Fibroblast of lung (primary cell): Measurements from ENCODE around the gene ARHGAP18.

Experiments used
- CTCF ChIP-seq, 2 donors: IDR thresholded peaks in 1 of 2; conservative IDR thresholded peaks in 1 of 2; 1 replicate in 1 of 2; 2 replicates in 1 of 2; pipeline ENCODE4 v1.5.1; 2011 to 2012; ENCODE audit warnings: low read length in 2 of 2, control low read depth in 1 of 2, inconsistent platforms in 1 of 2, low read depth in 1 of 2, mild to moderate bottlenecking in 1 of 2
- EZH2 ChIP-seq: IDR thresholded peaks from 2 replicates; pipeline ENCODE4 v1.5.1; 2012; ENCODE audit warnings: low read length, control low read depth, mild to moderate bottlenecking; ENCODE audit errors: missing control alignments

DNA sequence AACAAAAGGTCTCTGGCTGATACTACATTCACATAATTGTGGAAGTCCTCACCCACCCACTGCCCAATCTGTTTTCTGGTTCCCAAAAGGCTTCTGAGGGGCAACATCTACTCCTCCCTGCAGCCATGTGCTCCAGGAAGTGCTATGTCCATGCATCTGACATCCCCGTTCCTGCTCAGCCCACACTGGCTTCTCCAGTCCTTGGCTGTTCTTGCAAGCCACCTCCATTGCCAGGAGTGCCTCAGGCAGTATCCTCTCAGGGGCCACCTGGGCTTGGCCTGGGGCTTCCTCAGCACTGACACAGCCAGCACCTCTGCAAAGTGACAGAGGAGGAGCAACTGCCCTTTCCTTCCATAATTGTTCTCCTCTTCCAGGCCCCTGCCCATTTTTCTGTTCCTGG is 18.3 kb downstream of the ARHGAP18 start:
- no peak for TF ChIP-seq CTCF (conservative IDR thresholded peaks at IDR 0.05 in 1 of 2, IDR thresholded peaks at IDR 0.05 in 1 of 2; ENCODE audit: low read depth in 1 of 2, low read length in 2 of 2)
- TF ChIP-seq EZH2, result no peak
